ENCODE data around the gene ATXN1. TPM values are rescaled to one million over a fixed set of nuclear protein-coding genes. Genes with fewer than 3 reads are reported as not detected.

ATXN1 gene
- total RNA-seq, 1 donor from 2014 or later, result 15.5 TPM

- H3K9me3 Mint-ChIP-seq (ENCODE audit: unreplicated experiment), result no peaks in the 10 kb centered on the region
- no peak for TF ChIP-seq CTCF (IDR thresholded peaks at IDR 0.05; ENCODE audit: partially characterized antibody, unreplicated experiment)
- no peaks in the 10 kb centered on the region for H3K36me3 Mint-ChIP-seq (ENCODE audit: unreplicated experiment)
- H3K4me1 Mint-ChIP-seq (ENCODE audit: low read depth, unreplicated experiment), result peaks cover 9% of the 10 kb centered on the region
- peaks cover 2% of the 10 kb centered on the region for H3K27me3 Mint-ChIP-seq (ENCODE audit: unreplicated experiment)
- DNase-seq, result no peak
- H3K4me3 Mint-ChIP-seq (ENCODE audit: unreplicated experiment), result no peak overlapping the region
- no peak overlapping the region for H3K27ac Mint-ChIP-seq (ENCODE audit: unreplicated experiment)
These were observed 266.5 kb downstream of the ATXN1 start for GRCh38 chr6:16494793-16495192.

- no peak for TF ChIP-seq CTCF (IDR thresholded peaks at IDR 0.05; ENCODE audit: partially characterized antibody, unreplicated experiment)
- no peak for DNase-seq
- Mint-ChIP-seq H3K27ac (ENCODE audit: unreplicated experiment) (no peak overlapping the region), H3K9me3 (ENCODE audit: unreplicated experiment) (peaks cover 3% of the 10 kb centered on the region), H3K27me3 (ENCODE audit: unreplicated experiment) (peaks cover 2% of the 10 kb centered on the region), H3K4me1 (ENCODE audit: low read depth, unreplicated experiment) (peaks cover 9% of the 10 kb centered on the region), H3K4me3 (ENCODE audit: unreplicated experiment) (no peak overlapping the region), H3K36me3 (ENCODE audit: unreplicated experiment) (no peaks in the 10 kb centered on the region)
These were observed 267.5 kb downstream of the ATXN1 start for GRCh38 chr6:16493802-16494201.

- H3K9me3 Mint-ChIP-seq (ENCODE audit: unreplicated experiment), result peaks cover 3% of the 10 kb centered on the region
- DNase-seq, result no peak
- no peaks in the 10 kb centered on the region for H3K36me3 Mint-ChIP-seq (ENCODE audit: unreplicated experiment)
- no peak overlapping the region for H3K4me3 Mint-ChIP-seq (ENCODE audit: unreplicated experiment)
- TF ChIP-seq CTCF (IDR thresholded peaks at IDR 0.05; ENCODE audit: partially characterized antibody, unreplicated experiment), result no peak
- H3K27me3 Mint-ChIP-seq (ENCODE audit: unreplicated experiment), result peaks cover 2% of the 10 kb centered on the region
- peaks cover 9% of the 10 kb centered on the region for H3K4me1 Mint-ChIP-seq (ENCODE audit: low read depth, unreplicated experiment)
- H3K27ac Mint-ChIP-seq (ENCODE audit: unreplicated experiment), result no peak overlapping the region
These were observed 268.1 kb downstream of the ATXN1 start for GRCh38 chr6:16493112-16493511.

- peaks cover 2% of the 10 kb centered on the region for H3K27me3 Mint-ChIP-seq (ENCODE audit: unreplicated experiment)
- peaks cover 4% of the 10 kb centered on the region for H3K4me1 Mint-ChIP-seq (ENCODE audit: low read depth, unreplicated experiment)
- H3K36me3 Mint-ChIP-seq (ENCODE audit: unreplicated experiment), result no peaks in the 10 kb centered on the region
- no peak overlapping the region for H3K4me3 Mint-ChIP-seq (ENCODE audit: unreplicated experiment)
- peaks cover 3% of the 10 kb centered on the region for H3K9me3 Mint-ChIP-seq (ENCODE audit: unreplicated experiment)
- DNase-seq, result no peak
- H3K27ac Mint-ChIP-seq (ENCODE audit: unreplicated experiment), result no peak overlapping the region
- no peak for TF ChIP-seq CTCF (IDR thresholded peaks at IDR 0.05; ENCODE audit: partially characterized antibody, unreplicated experiment)
These were observed 269.5 kb downstream of the ATXN1 start for GRCh38 chr6:16491666-16492313.

GRCh38 chr6:16490616-16491015 lies 270.6 kb downstream of the ATXN1 start:
- Mint-ChIP-seq H3K36me3 (ENCODE audit: unreplicated experiment) (no peaks in the 10 kb centered on the region), H3K27me3 (ENCODE audit: unreplicated experiment) (peaks cover 2% of the 10 kb centered on the region), H3K9me3 (ENCODE audit: unreplicated experiment) (peaks cover 3% of the 10 kb centered on the region), H3K27ac (ENCODE audit: unreplicated experiment) (no peak overlapping the region), H3K4me3 (ENCODE audit: unreplicated experiment) (no peak overlapping the region), H3K4me1 (ENCODE audit: low read depth, unreplicated experiment) (no peaks in the 10 kb centered on the region)
- no peak for DNase-seq
- no peak for TF ChIP-seq CTCF (IDR thresholded peaks at IDR 0.05; ENCODE audit: partially characterized antibody, unreplicated experiment)
